PFSK-1 (cell line): ENCODE data around the gene BTG2.

Experiments
- FOXP2 ChIP-seq: optimal IDR thresholded peaks from 2 replicates; pipeline ENCODE3; 2011; ENCODE audit warnings: borderline replicate concordance, control low read depth, inconsistent platforms; ENCODE audit not compliant: insufficient read depth; ENCODE audit errors: extremely low read length, extremely low read depth
- POLR2AphosphoS5 ChIP-seq: IDR thresholded peaks from 2 replicates; pipeline ENCODE4 v1.6.1; 2012; ENCODE audit warnings: low read depth, mild to moderate bottlenecking, control low read depth, low read length, moderate library complexity
- REST ChIP-seq, 2 experiments: IDR thresholded peaks; 2 replicates each; pipeline versions ENCODE4 v1.6.1 to v1.8.0; 2011 to 2012; ENCODE audit warnings: low read depth in 2 of 2, low read length in 2 of 2, control low read depth in 1 of 2, inconsistent platforms in 1 of 2, mild to moderate bottlenecking in 1 of 2, moderate library complexity in 1 of 2; ENCODE audit not compliant: insufficient read depth in 1 of 2
- SIN3A ChIP-seq: IDR thresholded peaks from 2 replicates; pipeline ENCODE4 v1.6.1; 2012; ENCODE audit warnings: mild to moderate bottlenecking, low read length, moderate library complexity, borderline replicate concordance; ENCODE audit not compliant: insufficient read depth
- TAF1 ChIP-seq: IDR thresholded peaks from 2 replicates; pipeline ENCODE4 v1.6.1; 2012; ENCODE audit warnings: low read length, control low read depth, borderline replicate concordance; ENCODE audit not compliant: insufficient read depth

Gene BTG2

GRCh38 chr1:203270448-203270847, 34.9 kb upstream of the BTG2 start:
- TF ChIP-seq POLR2AphosphoS5 (no peak), TAF1 (no peak), SIN3A (no peak), REST (IDR thresholded peaks at IDR 0.05; ENCODE audit: insufficient read depth in 1 of 2, low read depth in 2 of 2, low read length in 2 of 2) (no peak), FOXP2 (no peak)

- TF ChIP-seq FOXP2 (no peak), POLR2AphosphoS5 (no peak), SIN3A (no peak), TAF1 (no peak), REST (IDR thresholded peaks at IDR 0.05; ENCODE audit: insufficient read depth in 1 of 2, low read depth in 2 of 2, low read length in 2 of 2) (no peak)
These were observed 34.1 kb upstream of the BTG2 start for GRCh38 chr1:203271018-203271743.

- no peak for TF ChIP-seq REST (IDR thresholded peaks at IDR 0.05; ENCODE audit: insufficient read depth in 1 of 2, low read depth in 2 of 2, low read length in 2 of 2)
- TF ChIP-seq SIN3A: no peak
- TF ChIP-seq POLR2AphosphoS5: no peak
- TF ChIP-seq TAF1: no peak
- TF ChIP-seq FOXP2: no peak
These were observed 33.2 kb upstream of the BTG2 start for GRCh38 chr1:203271962-203272632.

- no peak for TF ChIP-seq POLR2AphosphoS5
- TF ChIP-seq SIN3A: no peak
- no peak for TF ChIP-seq FOXP2
- no peak for TF ChIP-seq REST (IDR thresholded peaks at IDR 0.05; ENCODE audit: insufficient read depth in 1 of 2, low read depth in 2 of 2, low read length in 2 of 2)
These were observed 32.6 kb upstream of the BTG2 start for GRCh38 chr1:203272633-203273205.
